Measurements from ENCODE around the gene TMEM97. TPM values are rescaled to one million over a fixed set of nuclear protein-coding genes. Genes with fewer than 3 reads are reported as not detected.
A peak's percentile ranks its signal among the peaks of the same experiment; 100 is the strongest.

Gene TMEM97
- total and polyA plus RNA-seq, 9 of the 15 experiments (the other 6 are each of a cell fraction or from before 2014, with no cell fraction given) = 34.6 to 121 (median 76.0) TPM

DNA sequence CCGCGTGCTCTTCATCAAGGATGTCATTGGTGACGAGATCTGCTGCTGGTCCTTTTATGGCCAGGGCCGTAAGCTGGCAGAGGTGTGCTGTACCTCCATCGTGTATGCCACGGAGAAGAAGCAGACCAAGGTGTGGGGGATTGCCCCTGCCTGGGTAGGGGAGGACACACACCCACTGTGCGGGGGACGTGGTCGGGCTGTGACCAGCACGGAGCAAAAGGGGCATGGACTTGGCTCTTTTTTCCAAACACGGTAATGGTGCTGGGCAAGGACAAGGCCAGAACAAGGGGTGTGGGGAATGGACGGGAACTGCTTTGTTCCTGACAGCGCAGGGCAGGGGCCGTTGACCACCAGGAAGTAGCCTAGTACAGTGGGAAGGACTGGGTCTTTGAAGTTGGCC is 23.3 kb downstream of the TMEM97 start:
- intact Hi-C loops (cut with micrococcal nuclease) = no loop called here
- DNase-seq (ENCODE audit: extremely low read depth in 1 of 4, low spot score in 3 of 4) (no peak), ATAC-seq (no peak), FAIRE-seq (no peak)
- Histone ChIP-seq H3K27me3 (ENCODE audit: control insufficient read depth in 2 of 2, insufficient read depth in 2 of 2, low read length in 2 of 2) (no peaks in the 10 kb centered on the region), H3K4me3 (no peak overlapping the region), H3K36me3 (ENCODE audit: control insufficient read depth, insufficient read depth, low read length) (peaks cover 71% of the 10 kb centered on the region), H2AFZ (ENCODE audit: low read depth, low read length) (no peak overlapping the region), H3K27ac (ENCODE audit: extremely low read depth, low read depth, low read length) (no peak overlapping the region), H3K9ac (ENCODE audit: insufficient read depth in 1 of 2, low read depth in 2 of 2, low read length in 2 of 2) (peak overlapping the region in 1 of 2 experiments; percentile 4; a peak in 1 of 4 replicates), H3K4me2 (ENCODE audit: insufficient read depth, low read length) (no peak overlapping the region), H3K79me2 (ENCODE audit: control insufficient read depth, insufficient read depth, low read length) (peaks cover 4% of the 10 kb centered on the region; the same call in 1 of the 3 replicates), H4K20me1 (replicated peaks; ENCODE audit: control insufficient read depth, insufficient read depth, low read length) (no peaks in the 10 kb centered on the region; the same call in none of the 2 replicates), H3K9me1 (ENCODE audit: control insufficient read depth, insufficient read depth, low read length) (peaks cover 2% of the 10 kb centered on the region), H3K4me1 (replicated peaks in 1 of 2; ENCODE audit: control insufficient read depth in 2 of 2, insufficient read depth in 2 of 2, low read length in 2 of 2) (peaks cover 0 to 6% of the 10 kb centered on the region in 2 experiments; a peak in 2 of 5 replicates), H3K9me3 (replicated peaks; ENCODE audit: control insufficient read depth, insufficient read depth, low read depth, low read length) (no peaks in the 10 kb centered on the region)
- no TSS peak for BruUV-seq (replicated peaks)
- POLR2A ChIA-PET = interaction anchor here (1.5 kb wide), 1 partner anchor 19 kb away, joined by 3 read pairs; no protein-coding TSS in a partner anchor
- TF ChIP-seq SMC3 (conservative IDR thresholded peaks at IDR 0.05; ENCODE audit: insufficient read depth, low read depth, low read length) (no peak), OTX1 (CRISPR knock-in tag; IDR thresholded peaks at IDR 0.05) (no peak), JUND (IDR thresholded peaks at IDR 0.05; ENCODE audit: borderline replicate concordance, low read depth, low read length) (no peak), JUND (tag; IDR thresholded peaks at IDR 0.05; ENCODE audit: borderline replicate concordance, low read depth, low read length) (no peak), MCM5 (IDR thresholded peaks at IDR 0.05; ENCODE audit: low read depth) (no peak), ZNF239 (CRISPR knock-in tag; IDR thresholded peaks at IDR 0.05) (no peak), POLR2G (IDR thresholded peaks at IDR 0.05; ENCODE audit: low read depth, low read length) (0 out of 2 replicates have a peak, but pooled peaks have one; percentile 37), RBFOX2 (IDR thresholded peaks at IDR 0.05; ENCODE audit: low read depth, low read length) (0 out of 2 replicates have a peak, but pooled peaks have one; percentile 25), TAF9B (IDR thresholded peaks at IDR 0.05; ENCODE audit: partially characterized antibody) (no peak), ESRRA (IDR thresholded peaks at IDR 0.05; ENCODE audit: borderline replicate concordance, low read depth) (no peak)
- TF ChIP-seq, protein P1, sequence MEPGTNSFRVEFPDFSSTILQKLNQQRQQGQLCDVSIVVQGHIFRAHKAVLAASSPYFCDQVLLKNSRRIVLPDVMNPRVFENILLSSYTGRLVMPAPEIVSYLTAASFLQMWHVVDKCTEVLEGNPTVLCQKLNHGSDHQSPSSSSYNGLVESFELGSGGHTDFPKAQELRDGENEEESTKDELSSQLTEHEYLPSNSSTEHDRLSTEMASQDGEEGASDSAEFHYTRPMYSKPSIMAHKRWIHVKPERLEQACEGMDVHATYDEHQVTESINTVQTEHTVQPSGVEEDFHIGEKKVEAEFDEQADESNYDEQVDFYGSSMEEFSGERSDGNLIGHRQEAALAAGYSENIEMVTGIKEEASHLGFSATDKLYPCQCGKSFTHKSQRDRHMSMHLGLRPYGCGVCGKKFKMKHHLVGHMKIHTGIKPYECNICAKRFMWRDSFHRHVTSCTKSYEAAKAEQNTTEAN (CRISPR knock-in tag; IDR thresholded peaks at IDR 0.05) = no peak
- TF ChIP-seq, protein P2, sequence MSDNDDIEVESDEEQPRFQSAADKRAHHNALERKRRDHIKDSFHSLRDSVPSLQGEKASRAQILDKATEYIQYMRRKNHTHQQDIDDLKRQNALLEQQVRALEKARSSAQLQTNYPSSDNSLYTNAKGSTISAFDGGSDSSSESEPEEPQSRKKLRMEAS (CRISPR knock-in tag; IDR thresholded peaks at IDR 0.05) = no peak
- CTCF ChIA-PET (ENCODE audit: low intra/inter-chr PET ratio) = no interaction called here
- 89% methylated on average over 14 of the region's 14 CpGs for WGBS (ENCODE audit: insufficient coverage, low coverage, missing lambda C conversion rate)
- in situ Hi-C loops (cut with MboI) = no loop called here

Data from K562 (cell line).